ENCODE results near the gene C1QB. TPM values are rescaled to one million over a fixed set of nuclear protein-coding genes. Genes with fewer than 3 reads are reported as not detected.

The C1QB gene
- total RNA-seq, 1 experiment from 2014 or later: 0.33 TPM

DNA sequence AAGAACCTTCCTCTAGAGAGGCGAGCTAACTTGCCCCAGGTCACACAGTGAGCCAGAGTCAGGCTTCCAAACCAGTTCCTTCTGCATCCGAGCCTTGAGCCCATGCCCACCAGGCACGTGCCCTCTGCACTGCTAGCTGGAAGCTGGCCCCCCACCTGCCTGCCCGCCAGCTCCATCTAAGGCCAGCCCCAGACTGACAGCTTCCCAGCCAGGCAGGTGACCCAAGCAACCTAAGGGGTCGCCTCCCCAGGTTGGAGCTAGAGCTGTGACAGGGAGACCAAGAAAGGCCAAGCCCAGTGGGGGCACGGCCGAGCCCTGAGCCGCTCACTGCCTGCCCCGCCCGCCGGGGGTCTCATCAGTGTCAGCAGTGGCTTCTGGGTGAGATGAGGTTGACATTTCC is 36.5 kb upstream of the C1QB start:
- no peak overlapping the region for H3K4me3 ChIP-seq (ENCODE audit: low read depth in 2 of 2, low read length in 2 of 2)
- ChIA-PET CTCF (no interaction called here), POLR2A (no interaction called here)
- H3K36me3 ChIP-seq (ENCODE audit: control insufficient read depth, insufficient read depth, low read length): no peaks in the 10 kb centered on the region
- in situ Hi-C loops (cut with HindIII; ENCODE audit: low pct_unique_long_range_greater_than_20kb, low sequenced_read_pairs) (no loop called here), intact Hi-C loops (cut with micrococcal nuclease; ENCODE audit: unreplicated experiment) (no loop called here)
- no peaks in the 10 kb centered on the region for H3K4me1 ChIP-seq (ENCODE audit: control insufficient read depth, insufficient read depth, low read length)
- H3K27me3 ChIP-seq (ENCODE audit: control insufficient read depth, insufficient read depth, low read length): peaks cover 18% of the 10 kb centered on the region
- no peak for ATAC-seq
- TF ChIP-seq TCF7L2 (IDR thresholded peaks at IDR 0.05; ENCODE audit: low read depth, low read length) (no peak), POLR2AphosphoS5 (IDR thresholded peaks at IDR 0.05; ENCODE audit: low read depth, low read length) (no peak), SIN3A (IDR thresholded peaks at IDR 0.05; ENCODE audit: borderline replicate concordance, insufficient read depth, low read depth, low read length) (no peak)
- TF ChIP-seq, protein P1, sequence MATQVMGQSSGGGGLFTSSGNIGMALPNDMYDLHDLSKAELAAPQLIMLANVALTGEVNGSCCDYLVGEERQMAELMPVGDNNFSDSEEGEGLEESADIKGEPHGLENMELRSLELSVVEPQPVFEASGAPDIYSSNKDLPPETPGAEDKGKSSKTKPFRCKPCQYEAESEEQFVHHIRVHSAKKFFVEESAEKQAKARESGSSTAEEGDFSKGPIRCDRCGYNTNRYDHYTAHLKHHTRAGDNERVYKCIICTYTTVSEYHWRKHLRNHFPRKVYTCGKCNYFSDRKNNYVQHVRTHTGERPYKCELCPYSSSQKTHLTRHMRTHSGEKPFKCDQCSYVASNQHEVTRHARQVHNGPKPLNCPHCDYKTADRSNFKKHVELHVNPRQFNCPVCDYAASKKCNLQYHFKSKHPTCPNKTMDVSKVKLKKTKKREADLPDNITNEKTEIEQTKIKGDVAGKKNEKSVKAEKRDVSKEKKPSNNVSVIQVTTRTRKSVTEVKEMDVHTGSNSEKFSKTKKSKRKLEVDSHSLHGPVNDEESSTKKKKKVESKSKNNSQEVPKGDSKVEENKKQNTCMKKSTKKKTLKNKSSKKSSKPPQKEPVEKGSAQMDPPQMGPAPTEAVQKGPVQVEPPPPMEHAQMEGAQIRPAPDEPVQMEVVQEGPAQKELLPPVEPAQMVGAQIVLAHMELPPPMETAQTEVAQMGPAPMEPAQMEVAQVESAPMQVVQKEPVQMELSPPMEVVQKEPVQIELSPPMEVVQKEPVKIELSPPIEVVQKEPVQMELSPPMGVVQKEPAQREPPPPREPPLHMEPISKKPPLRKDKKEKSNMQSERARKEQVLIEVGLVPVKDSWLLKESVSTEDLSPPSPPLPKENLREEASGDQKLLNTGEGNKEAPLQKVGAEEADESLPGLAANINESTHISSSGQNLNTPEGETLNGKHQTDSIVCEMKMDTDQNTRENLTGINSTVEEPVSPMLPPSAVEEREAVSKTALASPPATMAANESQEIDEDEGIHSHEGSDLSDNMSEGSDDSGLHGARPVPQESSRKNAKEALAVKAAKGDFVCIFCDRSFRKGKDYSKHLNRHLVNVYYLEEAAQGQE (IDR thresholded peaks at IDR 0.05; ENCODE audit: insufficient read depth in 1 of 2, low read depth in 2 of 2, low read length in 1 of 2): no peak
- TF ChIP-seq, protein P2, sequence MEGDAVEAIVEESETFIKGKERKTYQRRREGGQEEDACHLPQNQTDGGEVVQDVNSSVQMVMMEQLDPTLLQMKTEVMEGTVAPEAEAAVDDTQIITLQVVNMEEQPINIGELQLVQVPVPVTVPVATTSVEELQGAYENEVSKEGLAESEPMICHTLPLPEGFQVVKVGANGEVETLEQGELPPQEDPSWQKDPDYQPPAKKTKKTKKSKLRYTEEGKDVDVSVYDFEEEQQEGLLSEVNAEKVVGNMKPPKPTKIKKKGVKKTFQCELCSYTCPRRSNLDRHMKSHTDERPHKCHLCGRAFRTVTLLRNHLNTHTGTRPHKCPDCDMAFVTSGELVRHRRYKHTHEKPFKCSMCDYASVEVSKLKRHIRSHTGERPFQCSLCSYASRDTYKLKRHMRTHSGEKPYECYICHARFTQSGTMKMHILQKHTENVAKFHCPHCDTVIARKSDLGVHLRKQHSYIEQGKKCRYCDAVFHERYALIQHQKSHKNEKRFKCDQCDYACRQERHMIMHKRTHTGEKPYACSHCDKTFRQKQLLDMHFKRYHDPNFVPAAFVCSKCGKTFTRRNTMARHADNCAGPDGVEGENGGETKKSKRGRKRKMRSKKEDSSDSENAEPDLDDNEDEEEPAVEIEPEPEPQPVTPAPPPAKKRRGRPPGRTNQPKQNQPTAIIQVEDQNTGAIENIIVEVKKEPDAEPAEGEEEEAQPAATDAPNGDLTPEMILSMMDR (IDR thresholded peaks at IDR 0.05): no peak
- H3K27ac ChIP-seq (ENCODE audit: low read length): no peak overlapping the region
- BruUV-seq (replicated peaks): no TSS peak
- H3K9me3 ChIP-seq (ENCODE audit: control insufficient read depth, insufficient read depth, low read depth, low read length): no peaks in the 10 kb centered on the region
- DNase-seq (ENCODE audit: low read depth, low spot score): no peak

DNA sequence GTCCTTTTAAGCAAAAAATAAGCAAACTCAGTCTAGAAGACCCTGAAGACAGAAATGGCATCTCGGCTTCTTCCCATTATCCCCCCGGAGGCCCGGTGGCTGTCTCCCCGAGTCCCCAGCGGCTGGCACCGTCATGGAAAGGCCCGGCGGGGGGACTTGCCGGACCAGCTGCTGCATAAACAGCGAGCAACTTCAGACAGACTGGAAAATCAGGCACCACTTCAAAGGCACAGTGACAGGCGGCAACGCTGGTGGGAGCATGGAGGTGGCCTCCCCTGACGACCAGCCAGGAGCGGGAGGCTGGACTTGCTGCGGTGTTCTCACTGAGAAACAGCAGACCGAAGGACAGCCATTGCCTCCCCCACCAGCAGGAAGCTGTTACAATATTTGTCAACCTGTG is 35.0 kb upstream of the C1QB start:
- ATAC-seq (no peak), DNase-seq (ENCODE audit: low read depth, low spot score) (no peak)
- POLR2A ChIA-PET: no interaction called here
- Histone ChIP-seq H3K4me1 (ENCODE audit: control insufficient read depth, insufficient read depth, low read length) (no peaks in the 10 kb centered on the region), H3K36me3 (ENCODE audit: control insufficient read depth, insufficient read depth, low read length) (no peaks in the 10 kb centered on the region), H3K4me3 (ENCODE audit: low read depth in 2 of 2, low read length in 2 of 2) (no peak overlapping the region), H3K9me3 (ENCODE audit: control insufficient read depth, insufficient read depth, low read depth, low read length) (no peaks in the 10 kb centered on the region), H3K27ac (ENCODE audit: low read length) (no peak overlapping the region), H3K27me3 (ENCODE audit: control insufficient read depth, insufficient read depth, low read length) (peaks cover 14% of the 10 kb centered on the region)
- BruUV-seq (replicated peaks): no TSS peak
- CTCF ChIA-PET: no interaction called here
- in situ Hi-C loops (cut with HindIII; ENCODE audit: low pct_unique_long_range_greater_than_20kb, low sequenced_read_pairs): no loop called here
- intact Hi-C loops (cut with micrococcal nuclease; ENCODE audit: unreplicated experiment): no loop called here
- TF ChIP-seq TCF7L2 (IDR thresholded peaks at IDR 0.05; ENCODE audit: low read depth, low read length): no peak
- TF ChIP-seq POLR2AphosphoS5 (IDR thresholded peaks at IDR 0.05; ENCODE audit: low read depth, low read length): no peak
- TF ChIP-seq, protein P2 (IDR thresholded peaks at IDR 0.05): no peak
- TF ChIP-seq SIN3A (IDR thresholded peaks at IDR 0.05; ENCODE audit: borderline replicate concordance, insufficient read depth, low read depth, low read length): no peak
- TF ChIP-seq, protein P1 (IDR thresholded peaks at IDR 0.05; ENCODE audit: insufficient read depth in 1 of 2, low read depth in 2 of 2, low read length in 1 of 2): no peak

Data from Panc1 (cell line).